ENCODE data around the gene RCSD1.

The RCSD1 gene

DNA sequence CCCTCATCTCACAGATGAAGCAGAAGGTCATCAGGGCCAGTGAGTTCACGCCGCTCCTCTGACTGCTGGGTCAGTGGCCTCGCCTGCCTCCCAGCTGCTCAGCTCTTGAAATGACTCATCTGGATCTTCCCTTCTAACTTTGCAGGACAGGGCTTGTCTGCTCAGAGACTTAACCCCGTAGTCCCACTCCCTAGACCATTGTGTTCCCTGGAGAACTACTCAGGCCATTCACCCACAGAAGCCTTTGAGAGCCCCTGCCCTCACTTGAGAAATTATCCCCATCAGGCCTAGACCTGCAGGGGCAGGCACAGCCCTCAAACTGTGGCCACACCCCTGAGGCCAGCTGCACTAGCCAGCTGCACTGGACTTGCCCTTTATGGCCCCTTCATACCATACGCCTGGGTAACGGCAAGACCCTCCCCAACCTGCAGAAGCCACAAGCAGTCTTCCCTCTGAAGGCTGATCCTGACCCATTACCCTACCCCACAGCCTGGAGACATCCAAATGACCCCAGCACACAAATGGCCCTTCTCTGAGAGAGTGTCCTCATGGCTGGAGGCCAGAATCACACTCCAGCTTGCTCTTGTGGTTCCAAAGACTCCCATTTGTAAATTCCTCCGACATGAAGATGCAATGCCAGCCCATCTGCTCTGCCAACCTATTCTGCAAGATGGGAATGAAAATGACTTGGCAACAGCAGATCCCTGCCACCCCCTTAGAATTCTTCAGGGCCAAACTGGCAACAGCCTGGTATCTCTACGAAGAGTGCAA, 33.2 kb downstream of the RCSD1 start:
- in situ Hi-C loops (cut with MboI; ENCODE audit: low sequenced_read_pairs), result no loop called here

GRCh38 chr1:167665469-167665868, 35.4 kb downstream of the RCSD1 start:
- in situ Hi-C loops (cut with MboI; ENCODE audit: low sequenced_read_pairs), result no loop called here

DNA sequence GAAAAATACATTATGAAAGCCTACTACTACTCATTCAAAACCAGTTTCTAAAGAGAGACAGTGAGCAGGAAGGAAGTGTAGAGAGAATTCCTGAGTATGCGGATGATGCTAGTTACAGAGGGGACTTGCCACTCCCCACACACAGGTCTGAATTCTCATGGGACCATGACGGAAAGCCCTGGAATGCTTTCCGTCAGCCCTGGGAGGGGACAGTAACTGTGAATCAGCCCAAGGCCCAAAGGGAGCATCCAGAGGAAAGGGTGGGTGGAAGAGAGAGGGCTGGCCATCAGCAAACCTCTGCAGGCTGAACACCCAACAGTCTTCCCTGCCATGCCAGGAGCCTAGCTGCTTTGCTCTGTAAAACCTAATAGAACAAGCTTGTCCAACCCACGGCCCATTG, 36.4 kb downstream of the RCSD1 start:
- in situ Hi-C loops (cut with MboI; ENCODE audit: low sequenced_read_pairs), result no loop called here

GRCh38 chr1:167667536-167667935, 37.5 kb downstream of the RCSD1 start:
- in situ Hi-C loops (cut with MboI; ENCODE audit: low sequenced_read_pairs), result no loop called here

GRCh38 chr1:167668108-167668507, 38.1 kb downstream of the RCSD1 start:
- in situ Hi-C loops (cut with MboI; ENCODE audit: low sequenced_read_pairs), result no loop called here

DNA sequence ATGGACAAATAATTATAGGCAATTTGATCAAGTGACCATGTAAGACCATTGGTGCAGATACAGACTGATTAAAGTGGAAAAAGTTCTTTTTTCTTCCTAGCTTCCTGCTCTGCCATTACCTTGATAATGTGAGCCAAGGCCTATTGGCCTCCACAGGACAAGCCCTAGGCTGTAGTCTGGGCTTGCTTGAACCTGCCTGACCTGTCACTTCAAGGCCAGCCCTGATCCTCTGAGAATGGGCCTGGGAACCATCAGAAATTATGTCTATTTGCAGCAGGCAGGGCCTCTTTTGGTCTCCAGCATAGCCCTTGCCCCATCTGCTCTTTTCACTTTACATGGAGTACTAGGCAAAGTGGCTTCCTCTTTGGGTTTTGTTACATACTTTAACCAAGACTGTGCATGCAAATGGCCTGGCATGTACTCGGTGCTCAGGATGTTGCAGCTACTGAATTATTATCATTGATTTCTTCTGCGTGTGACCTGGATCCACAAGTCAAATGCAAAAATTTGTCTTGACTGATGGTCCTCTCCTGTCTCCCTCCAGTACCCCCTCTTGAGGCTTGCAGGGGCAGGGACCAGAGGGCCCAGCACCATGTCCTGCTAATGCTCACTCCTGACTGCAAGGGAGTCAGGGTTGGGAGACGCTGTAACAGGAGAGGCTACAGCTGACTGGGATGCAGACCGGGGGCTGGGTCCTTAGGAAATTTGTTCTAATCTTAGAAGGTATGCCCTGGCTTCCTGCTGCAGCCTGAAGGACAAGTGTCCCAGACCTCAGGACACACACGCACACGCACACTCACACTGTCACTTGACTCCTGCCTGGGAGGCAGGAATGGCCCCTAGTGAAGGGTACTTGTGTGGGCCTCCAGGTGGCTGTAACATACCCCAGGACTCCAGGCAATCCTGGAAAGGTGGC, 39.4 kb downstream of the RCSD1 start:
- in situ Hi-C loops (cut with MboI; ENCODE audit: low sequenced_read_pairs), result no loop called here

- in situ Hi-C loops (cut with MboI; ENCODE audit: low sequenced_read_pairs), result no loop called here
Observed at GRCh38 chr1:167670563-167670962, 40.5 kb downstream of the RCSD1 start.

DNA sequence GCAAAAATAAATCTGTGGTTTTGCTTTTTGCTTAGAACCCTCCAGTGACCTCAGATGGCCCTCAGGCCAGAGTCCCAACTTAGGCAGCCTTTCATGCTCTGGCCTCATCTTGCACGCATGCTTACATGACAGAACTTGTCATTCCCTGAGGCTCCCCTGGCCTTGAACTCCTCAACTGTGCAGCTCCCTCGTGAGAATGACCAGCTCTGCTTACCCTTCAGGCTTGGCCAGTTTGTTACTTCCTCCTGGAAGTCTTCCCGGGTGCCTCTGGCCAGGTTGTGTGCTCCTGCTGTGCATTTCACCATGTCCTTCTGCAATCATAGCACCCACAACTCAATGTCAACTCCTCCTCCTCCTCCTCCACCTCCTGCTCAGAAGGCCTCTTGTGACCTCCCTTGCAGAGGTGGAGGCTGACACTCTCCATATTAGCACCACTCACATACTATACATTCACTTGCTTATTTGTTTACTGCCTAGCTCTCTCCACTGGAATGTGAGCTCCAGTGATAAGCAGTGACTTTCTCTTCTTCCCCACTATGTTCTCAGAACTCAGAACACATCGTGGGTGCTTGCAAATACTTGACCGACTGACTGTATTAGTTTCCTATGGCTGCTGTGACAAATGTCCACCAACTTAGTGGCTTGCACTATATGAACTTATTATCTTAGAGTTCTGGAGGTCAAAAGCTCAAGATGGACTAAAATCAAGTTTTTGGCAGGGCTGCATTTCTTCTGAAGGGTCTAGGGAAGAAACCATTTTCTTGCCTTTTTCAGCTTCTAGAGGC, 41.9 kb downstream of the RCSD1 start:
- in situ Hi-C loops (cut with MboI; ENCODE audit: low sequenced_read_pairs), result no loop called here

- in situ Hi-C loops (cut with MboI; ENCODE audit: low sequenced_read_pairs), result no loop called here
Observed at GRCh38 chr1:167672831-167673230, 42.8 kb downstream of the RCSD1 start.

DNA sequence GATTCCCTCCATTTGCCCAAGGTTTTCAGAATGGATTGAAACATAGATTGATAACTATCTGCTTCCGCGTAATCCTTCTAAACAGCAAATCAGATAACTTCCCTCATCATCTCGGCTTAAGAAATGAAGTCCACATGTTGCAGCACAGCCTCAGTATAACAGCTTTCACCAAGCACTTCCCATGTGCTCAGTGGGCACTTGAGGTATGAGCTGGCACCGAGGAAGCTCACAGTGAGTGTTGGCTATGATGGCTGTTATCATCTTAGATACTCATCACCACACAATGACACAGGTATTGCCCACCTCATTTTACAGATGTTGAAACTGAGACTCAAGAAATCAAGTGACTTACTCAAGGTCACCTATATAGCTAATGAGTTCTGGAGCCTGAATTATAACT, 43.2 kb downstream of the RCSD1 start:
- in situ Hi-C loops (cut with MboI; ENCODE audit: low sequenced_read_pairs), result no loop called here

DNA sequence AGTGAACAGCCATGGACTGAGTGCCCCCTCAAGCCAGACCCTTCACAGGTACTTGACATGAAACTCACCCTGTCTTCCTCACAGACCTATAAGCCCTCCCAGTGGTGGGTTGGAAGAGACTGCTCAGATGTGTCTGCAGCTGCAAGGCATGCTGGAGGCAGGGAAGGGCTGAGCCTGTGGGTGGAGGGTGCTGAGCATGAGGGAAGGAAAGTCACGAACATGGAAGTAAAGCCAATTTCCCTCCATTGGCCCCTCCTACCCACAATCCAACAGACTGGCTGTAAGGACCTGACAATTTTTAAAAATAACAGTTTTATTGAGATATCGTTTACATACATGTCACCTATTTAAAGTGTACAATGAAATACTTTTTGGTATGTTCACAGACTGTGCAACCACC, 44.1 kb downstream of the RCSD1 start:
- in situ Hi-C loops (cut with MboI; ENCODE audit: low sequenced_read_pairs), result no loop called here

- in situ Hi-C loops (cut with MboI; ENCODE audit: low sequenced_read_pairs), result loop anchor here (25.0 kb wide), 2 partner anchors 238 to 588 kb away; partner anchors contain the start of genes GPA33 and STYXL2
Observed at GRCh38 chr1:167675440-167675839, 45.4 kb downstream of the RCSD1 start.

DNA sequence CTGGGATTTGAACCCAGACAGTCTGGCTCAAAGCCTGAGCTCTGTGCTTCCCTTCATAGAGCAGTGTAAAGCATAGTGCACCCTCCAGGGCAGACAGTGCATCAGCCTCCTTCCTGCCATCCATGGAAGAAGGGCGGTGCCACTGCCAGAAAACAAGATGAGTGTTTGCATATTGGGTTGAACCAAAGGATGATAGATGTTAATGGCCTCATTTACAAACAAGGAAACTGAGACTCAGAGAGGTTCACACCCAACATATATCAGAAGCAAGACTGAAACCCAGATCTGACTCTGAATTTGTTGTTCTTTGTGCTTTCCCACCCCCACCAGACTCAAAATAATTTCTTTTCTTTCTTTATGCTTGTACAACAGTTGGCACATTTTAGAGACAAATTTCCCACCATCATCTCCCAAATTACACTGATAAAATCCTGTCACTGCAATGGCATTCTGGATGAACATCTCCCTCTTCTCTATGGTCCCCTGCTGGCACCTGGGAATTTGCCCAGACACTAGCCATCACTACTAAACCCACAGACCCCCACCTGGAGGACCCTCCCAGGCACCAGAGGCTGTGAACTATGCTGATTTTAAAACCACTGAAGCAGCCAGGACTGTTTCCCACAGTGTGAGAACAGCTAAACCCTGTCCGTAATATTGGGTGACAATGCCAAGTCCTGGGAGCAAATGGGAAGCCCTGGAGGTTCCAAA, 46.3 kb downstream of the RCSD1 start:
- in situ Hi-C loops (cut with MboI; ENCODE audit: low sequenced_read_pairs), result loop anchor here (25.0 kb wide), 2 partner anchors 239 to 589 kb away; partner anchors contain the start of genes GPA33 and STYXL2

DNA sequence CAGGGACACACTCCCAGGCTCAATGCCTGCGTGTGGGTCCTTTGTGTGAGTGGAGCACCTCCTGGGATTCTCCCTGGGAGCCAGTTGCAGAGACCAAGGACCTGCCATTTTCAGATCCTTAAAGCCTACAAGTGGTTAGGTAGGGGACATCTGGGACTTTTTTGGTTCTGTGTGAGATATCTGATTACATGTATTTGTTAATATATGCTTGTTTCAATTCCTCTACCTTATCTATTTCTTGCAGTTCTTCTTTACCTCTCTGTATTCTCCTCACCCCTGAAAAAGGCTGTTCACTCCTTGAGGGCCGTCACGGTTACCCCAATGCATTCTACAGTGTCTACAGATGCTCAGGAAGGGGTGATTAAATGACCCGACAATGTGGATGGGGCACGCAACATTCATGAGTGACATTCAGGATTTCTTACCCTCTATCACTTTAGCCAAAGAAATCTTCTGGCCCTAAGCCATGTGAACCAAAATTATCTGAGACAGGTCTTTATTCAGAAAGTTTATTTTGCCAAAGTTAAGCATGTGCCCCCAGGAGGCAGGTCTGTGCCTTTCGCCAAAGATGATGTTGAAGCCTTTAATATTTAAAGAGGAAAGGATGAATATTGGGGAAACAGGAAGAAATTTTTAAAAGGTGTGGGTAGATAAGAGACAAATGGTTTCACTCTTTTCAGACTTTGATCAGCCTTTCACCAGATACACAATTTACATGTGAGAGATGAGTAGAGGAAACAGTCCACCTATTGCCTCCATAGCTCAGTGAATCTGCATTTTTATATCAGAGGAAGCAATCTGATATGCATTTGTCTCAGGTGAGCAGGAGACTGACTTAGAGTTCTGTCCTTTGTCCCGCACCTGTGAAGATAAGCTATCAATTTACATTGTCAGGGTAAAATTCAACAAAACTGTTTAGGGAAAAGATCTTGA, 47.1 kb downstream of the RCSD1 start:
- in situ Hi-C loops (cut with MboI; ENCODE audit: low sequenced_read_pairs), result loop anchor here (25.0 kb wide), 2 partner anchors 240 to 590 kb away; partner anchors contain the start of genes GPA33 and STYXL2

DNA sequence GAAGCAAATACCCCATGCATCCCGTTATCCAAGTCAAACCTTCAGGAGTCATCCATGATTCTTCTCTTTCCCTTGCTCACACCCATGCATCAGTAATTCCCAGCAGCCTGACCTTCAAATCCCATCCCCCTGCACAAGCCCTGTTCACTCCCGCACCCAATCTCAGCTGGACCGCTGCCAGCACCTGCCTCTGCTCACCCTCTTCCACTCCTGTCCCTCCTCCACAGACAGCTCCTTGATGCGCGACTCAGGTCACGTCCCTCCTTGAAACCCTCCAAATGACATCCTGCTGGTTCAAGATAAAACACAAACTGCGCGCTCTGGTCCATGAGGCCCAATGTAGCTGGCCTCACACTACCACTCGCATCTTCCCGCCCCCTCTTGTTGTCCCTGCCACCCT, 48.4 kb downstream of the RCSD1 start:
- in situ Hi-C loops (cut with MboI; ENCODE audit: low sequenced_read_pairs), result loop anchor here (25.0 kb wide), 2 partner anchors 241 to 591 kb away; partner anchors contain the start of genes GPA33 and STYXL2

GRCh38 chr1:167678838-167679237, 48.8 kb downstream of the RCSD1 start:
- in situ Hi-C loops (cut with MboI; ENCODE audit: low sequenced_read_pairs), result loop anchor here (25.0 kb wide), 2 partner anchors 242 to 592 kb away; partner anchors contain the start of genes GPA33 and STYXL2

- in situ Hi-C loops (cut with MboI; ENCODE audit: low sequenced_read_pairs), result loop anchor here (25.0 kb wide), 2 partner anchors 242 to 592 kb away; partner anchors contain the start of genes GPA33 and STYXL2
Observed at GRCh38 chr1:167679714-167680113, 49.7 kb downstream of the RCSD1 start.

- in situ Hi-C loops (cut with MboI; ENCODE audit: low sequenced_read_pairs), result loop anchor here (25.0 kb wide), 2 partner anchors 244 to 594 kb away; partner anchors contain the start of genes GPA33 and STYXL2
Observed at GRCh38 chr1:167681024-167681423, 51.0 kb downstream of the RCSD1 start.
